B cell (primary cell): ENCODE measurements around the gene CCNL1.

Experiments
- CTCF ChIP-seq: fragments of 200-600 bp; IDR thresholded peaks from one replicate; pipeline ENCODE4 v1.8.0; 2022; ENCODE audit warnings: antibody characterized with exemption, mild to moderate bottlenecking
- EZH2 ChIP-seq: IDR thresholded peaks from 2 replicates; pipeline ENCODE4 v1.6.1; 2012; ENCODE audit warnings: borderline replicate concordance, low read depth, mild to moderate bottlenecking, moderate library complexity, low read length; ENCODE audit not compliant: insufficient read depth, poor library complexity, severe bottlenecking

- no peak for TF ChIP-seq CTCF
- TF ChIP-seq EZH2 = no peak
These were observed 4.4 kb downstream of the CCNL1 start for GRCh38 chr3:157155591-157155990.
